Heart left ventricle (tissue), 13 donors: ENCODE data around the gene ALPI.
A peak's percentile ranks its signal among the peaks of the same experiment; 100 is the strongest.
"Not testable (repeated sequence)": the region's sequence is repeated elsewhere in the genome, so short reads cannot be mapped to it uniquely, and the experiment has no call there.

Experiments
- CTCF ChIP-seq, 12 donors: fragments of 200-600 bp; sonication (generic) in 4 of 12; IDR thresholded peaks; one replicate each; pipeline versions ENCODE4 v1.5.0 to v1.8.0; 2018 to 2022; ENCODE audit warnings: antibody characterized with exemption in 12 of 12, mild to moderate bottlenecking in 5 of 12
- POLR2A ChIP-seq, 2 donors: fragments of 450-650 bp; IDR thresholded peaks; one replicate each; pipeline ENCODE4 v1.6.1; 2017; ENCODE audit warnings: antibody characterized with exemption in 2 of 2, mild to moderate bottlenecking in 2 of 2, moderate library complexity in 2 of 2
- donor health status: ischemic (EF 13 %, LVEDD 7.1; RV severe dilation, severe dysfunction).
- donor health status: DM: no; HTN: yes; CAD: no.
- donor health status: DM: no; HTN: no; CAD: no.
- donor health status: ischemic (EF 25% LVEDD 6.9; RV normal size, moderate dysfunction).
- donor health status: ischemic (EF 25% LVEDD 5.7; RV mildly dilated, moderate dysfunction).
- donor health status: ischemic (EF 35%, LVEDD 5.7; RV mildly dilated, moderate dysfunction).
- donor health status: nonischemic (EF 11% LVEDD 7.7; RV severe dilation, severe dysfunction).
- donor health status: DM: yes; HTN: yes; CAD: no.
- donor health status: PGD.
- donor health status: ischemic (EF 29% LVEDD 5.4; RV normal size, mild dysfunction).
- donor health status: nonischemic (EF 23%, LVEDD 6.1; RV moderate dilation, normal function).

- peak in 5 of 12 donors; percentile 12 to 50 (median 38) for TF ChIP-seq CTCF (IDR thresholded peaks at IDR 0.05)
- not testable (repeated sequence) for TF ChIP-seq POLR2A (IDR thresholded peaks at IDR 0.05)
These were observed 9.6 kb upstream of the ALPI start for GRCh38 chr2:232446266-232446777.
